Neuronal stem cell (in vitro differentiated cells): Measurements from ENCODE around the gene UAP1. TPM values are rescaled to one million over a fixed set of nuclear protein-coding genes. Genes with fewer than 3 reads are reported as not detected.

Source experiments
- DNase-seq: peaks from one replicate; pipeline ENCODE4 v3.0.0-alpha.2; 2013; ENCODE audit warnings: low spot score
- H2AFZ ChIP-seq: one replicate; pipeline ENCODE4 v1.6.1; 2013; ENCODE audit warnings: mild to moderate bottlenecking, low read length, inconsistent platforms
- H2AK5ac ChIP-seq: 2 replicates; pipeline ENCODE4 v1.6.1; 2013; ENCODE audit warnings: low read depth, mild to moderate bottlenecking, inconsistent platforms, low read length, moderate library complexity, mixed read lengths
- H2BK120ac ChIP-seq: 2 replicates; pipeline ENCODE4 v1.6.1; 2013; ENCODE audit warnings: low read depth, mild to moderate bottlenecking, inconsistent platforms, low read length, moderate library complexity, mixed read lengths
- H2BK12ac ChIP-seq: one replicate; pipeline ENCODE4 v1.6.1; 2013; ENCODE audit warnings: low read length, inconsistent platforms
- H2BK15ac ChIP-seq: 2 replicates; pipeline ENCODE4 v1.6.1; 2013; ENCODE audit warnings: mild to moderate bottlenecking, low read length, inconsistent platforms, mixed read lengths
- H2BK5ac ChIP-seq: one replicate; pipeline ENCODE4 v1.6.1; 2013; ENCODE audit warnings: inconsistent platforms, mild to moderate bottlenecking, low read length, moderate library complexity
- H3K14ac ChIP-seq: one replicate; pipeline ENCODE4 v1.6.1; 2013; ENCODE audit warnings: low read length, inconsistent platforms
- H3K18ac ChIP-seq: 2 replicates; pipeline ENCODE4 v1.6.1; 2013; ENCODE audit warnings: low read length, inconsistent platforms
- H3K23ac ChIP-seq: 2 replicates; pipeline ENCODE4 v1.6.1; 2013; ENCODE audit warnings: low read depth, mild to moderate bottlenecking, mixed read lengths, low read length, inconsistent platforms; ENCODE audit not compliant: poor library complexity
- H3K27ac ChIP-seq: replicated peaks from 3 replicates; pipeline ENCODE4 v1.5.1; 2013; ENCODE audit warnings: low read length, inconsistent platforms
- H3K27me3 ChIP-seq, 3 experiments: 2 replicates each; pipeline ENCODE4 v1.6.1; 2013; ENCODE audit warnings: low read length in 3 of 3, mild to moderate bottlenecking in 2 of 3, inconsistent platforms in 1 of 3, low read depth in 1 of 3, mixed read lengths in 1 of 3, moderate library complexity in 1 of 3; ENCODE audit not compliant: control insufficient read depth in 3 of 3, insufficient read depth in 3 of 3
- H3K36me3 ChIP-seq, 2 donors: replicated peaks in 1 of 2; 2 replicates each; pipeline ENCODE4 v1.6.1; 2013; ENCODE audit warnings: low read length in 2 of 2; ENCODE audit not compliant: control insufficient read depth in 2 of 2, insufficient read depth in 2 of 2
- H3K4ac ChIP-seq: 2 replicates; pipeline ENCODE4 v1.6.1; 2013; ENCODE audit warnings: inconsistent platforms, mild to moderate bottlenecking, low read length, moderate library complexity
- H3K4me1 ChIP-seq, 2 donors: 1 replicate in 1 of 2; 2 replicates in 1 of 2; pipeline ENCODE4 v1.6.1; 2013; ENCODE audit warnings: low read length in 2 of 2, low read depth in 1 of 2; ENCODE audit not compliant: control insufficient read depth in 2 of 2, insufficient read depth in 1 of 2
- H3K4me2 ChIP-seq: one replicate; pipeline ENCODE4 v1.6.1; 2013; ENCODE audit warnings: mild to moderate bottlenecking, low read length, inconsistent platforms; ENCODE audit not compliant: insufficient read depth, poor library complexity, severe bottlenecking
- H3K4me3 ChIP-seq, 2 donors: 2 replicates each; pipeline ENCODE4 v1.5.1; 2013; ENCODE audit warnings: low read length in 2 of 2, mild to moderate bottlenecking in 2 of 2, inconsistent platforms in 1 of 2, moderate library complexity in 1 of 2
- H3K79me1 ChIP-seq: one replicate; pipeline ENCODE4 v1.6.1; 2013; ENCODE audit warnings: low read depth, mild to moderate bottlenecking, inconsistent platforms, low read length, moderate library complexity
- H3K9ac ChIP-seq: one replicate; pipeline ENCODE4 v1.6.1; 2013; ENCODE audit warnings: mild to moderate bottlenecking, low read depth, low read length, inconsistent platforms; ENCODE audit not compliant: poor library complexity
- H3K9me3 ChIP-seq, 2 donors: replicated peaks in 1 of 2; 2 replicates each; pipeline versions ENCODE3 to v1.6.1; 2013; ENCODE audit warnings: low read length in 2 of 2, mild to moderate bottlenecking in 2 of 2, inconsistent platforms in 1 of 2, low read depth in 1 of 2, mixed read lengths in 1 of 2, moderate library complexity in 1 of 2; ENCODE audit not compliant: control insufficient read depth in 2 of 2, insufficient read depth in 1 of 2
- H4K8ac ChIP-seq: one replicate; pipeline ENCODE4 v1.6.1; 2013; ENCODE audit warnings: low read depth, mild to moderate bottlenecking, inconsistent platforms, low read length, moderate library complexity
- H4K91ac ChIP-seq: one replicate; pipeline ENCODE4 v1.6.1; 2013; ENCODE audit warnings: low read length, low read depth, mild to moderate bottlenecking, inconsistent platforms; ENCODE audit not compliant: poor library complexity
- WGBS, 2 donors: extraction: QIAGEN DNeasy Blood & Tissue Kit; methylation state at CpG; one replicate each; pipeline ENCODE4 v1.1.7; 2013; ENCODE audit warnings: missing lambda C conversion rate in 2 of 2, mixed read lengths in 1 of 2; ENCODE audit not compliant: insufficient read length in 2 of 2, insufficient replicate concordance in 1 of 2; ENCODE audit errors: extremely low coverage in 2 of 2; 5-methylcytosine and 5-hydroxymethylcytosine counted together
- small RNA-seq: library from polyadenylated mRNA; stranded (forward); fragments of <200 nt; extraction: miRNeasy Mini kit (QIAGEN cat#:217004); gene quantifications from one replicate; pipeline ENCODE3, GENCODE V24; 2013; ENCODE audit not compliant: insufficient read depth

UAP1 gene

DNA sequence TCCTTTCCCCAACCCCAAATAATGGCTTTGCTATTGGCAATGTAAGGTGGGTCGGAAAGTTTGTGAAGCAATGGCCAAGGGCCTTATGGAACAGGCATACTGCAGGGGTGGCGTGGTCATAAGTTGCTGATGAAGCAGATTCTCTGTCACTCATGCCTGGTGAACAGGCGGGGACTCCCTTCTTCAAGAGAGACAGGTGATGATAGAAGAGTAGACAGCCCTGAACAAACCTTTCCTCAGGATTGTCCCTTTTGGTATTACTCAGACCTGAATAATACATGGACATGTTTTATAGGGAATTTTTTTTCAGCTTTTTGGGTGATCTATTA is 83.4 kb downstream of the UAP1 start:
- no peak for DNase-seq
- no peak overlapping the region for H3K4me3 ChIP-seq
- H2AK5ac ChIP-seq = no peak overlapping the region
- no peak overlapping the region for H2BK120ac ChIP-seq
- H2BK5ac ChIP-seq = no peak overlapping the region
- H3K27me3 ChIP-seq = no peaks in the 10 kb centered on the region
- no peak overlapping the region for H3K23ac ChIP-seq
- no peak overlapping the region for H3K14ac ChIP-seq
- H2AFZ ChIP-seq = no peak overlapping the region
- no peak overlapping the region for H3K4ac ChIP-seq
- H3K27ac ChIP-seq = no peak overlapping the region
- no peaks in the 10 kb centered on the region for H3K79me1 ChIP-seq
- no peak overlapping the region for H2BK12ac ChIP-seq
- H4K91ac ChIP-seq = no peak overlapping the region
- H2BK15ac ChIP-seq = no peak overlapping the region
- H3K9me3 ChIP-seq = no peaks in the 10 kb centered on the region
- H3K9ac ChIP-seq = no peak overlapping the region
- H3K36me3 ChIP-seq = no peaks in the 10 kb centered on the region
- no peak overlapping the region for H3K18ac ChIP-seq
- H3K4me1 ChIP-seq = peaks cover 0 to 2% of the 10 kb centered on the region in 2 donors
- no peak overlapping the region for H3K4me2 ChIP-seq
- H4K8ac ChIP-seq = no peak overlapping the region
- no CpG with 5 or more reads among the region's 3 CpGs for WGBS, 2 donors

DNA sequence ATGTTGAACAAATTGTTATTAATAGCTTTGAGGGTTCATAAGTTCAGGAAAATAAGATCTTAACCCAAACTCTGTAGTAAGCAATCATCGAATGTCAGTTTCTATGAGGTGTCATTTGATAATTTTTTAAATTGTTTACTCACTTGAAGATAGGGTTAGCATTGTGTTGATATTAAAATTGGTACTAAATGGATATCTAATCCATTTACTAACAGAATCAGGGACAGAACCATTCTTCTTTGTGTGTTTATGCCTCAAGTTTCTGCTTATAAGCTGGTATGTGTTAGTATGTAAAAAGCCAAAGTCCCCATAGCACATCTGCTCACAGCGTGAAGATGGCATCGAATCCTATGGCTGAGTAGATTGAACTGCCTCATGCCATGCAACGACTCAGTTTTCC is 84.1 kb downstream of the UAP1 start:
- no peak for DNase-seq
- H2BK15ac ChIP-seq = no peak overlapping the region
- H2BK5ac ChIP-seq = no peak overlapping the region
- no peak overlapping the region for H3K4me2 ChIP-seq
- H3K9me3 ChIP-seq = no peaks in the 10 kb centered on the region
- H2BK120ac ChIP-seq = no peak overlapping the region
- H4K91ac ChIP-seq = no peak overlapping the region
- H3K4me1 ChIP-seq = peaks cover 0 to 2% of the 10 kb centered on the region in 2 donors
- H3K36me3 ChIP-seq = no peaks in the 10 kb centered on the region
- H3K4me3 ChIP-seq = no peak overlapping the region
- H3K23ac ChIP-seq = no peak overlapping the region
- H4K8ac ChIP-seq = no peak overlapping the region
- no peaks in the 10 kb centered on the region for H3K79me1 ChIP-seq
- H3K27me3 ChIP-seq = no peaks in the 10 kb centered on the region
- H3K14ac ChIP-seq = no peak overlapping the region
- H2AK5ac ChIP-seq = no peak overlapping the region
- no peak overlapping the region for H3K9ac ChIP-seq
- WGBS, 2 donors = no CpG with 5 or more reads among the region's 4 CpGs
- H3K4ac ChIP-seq = no peak overlapping the region
- no peak overlapping the region for H3K18ac ChIP-seq
- no peak overlapping the region for H2BK12ac ChIP-seq
- no peak overlapping the region for H3K27ac ChIP-seq
- H2AFZ ChIP-seq = no peak overlapping the region

DNA sequence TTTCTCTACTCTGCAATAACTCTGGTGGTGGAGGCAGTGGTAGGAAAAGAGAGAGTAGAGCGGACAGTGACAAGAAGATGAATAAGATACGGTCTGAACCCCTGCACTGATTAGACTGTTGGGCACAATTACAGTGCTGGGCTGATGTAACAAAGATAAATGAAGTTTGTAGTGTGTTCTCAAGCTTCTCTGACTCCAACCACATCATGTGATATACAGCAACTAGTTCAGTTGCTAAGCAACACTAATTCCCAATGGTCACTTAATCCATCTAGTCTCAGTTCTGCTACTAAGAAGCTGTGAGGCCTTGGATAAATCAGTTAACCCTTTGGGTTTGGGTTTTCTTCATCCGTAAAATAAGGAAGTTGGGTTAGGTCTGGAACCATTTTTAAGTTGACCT is 88.1 kb downstream of the UAP1 start:
- Histone ChIP-seq H3K23ac (no peak overlapping the region), H3K4me3 (no peak overlapping the region), H3K9ac (no peak overlapping the region), H3K36me3 (no peaks in the 10 kb centered on the region), H4K8ac (no peak overlapping the region), H2BK5ac (no peak overlapping the region), H3K4ac (no peak overlapping the region), H3K18ac (no peak overlapping the region), H3K27ac (no peak overlapping the region), H4K91ac (no peak overlapping the region), H3K4me1 (peaks cover 0 to 2% of the 10 kb centered on the region in 2 donors), H3K79me1 (no peaks in the 10 kb centered on the region), H3K9me3 (no peaks in the 10 kb centered on the region), H2BK120ac (no peak overlapping the region), H2BK15ac (no peak overlapping the region), H2BK12ac (no peak overlapping the region), H3K14ac (no peak overlapping the region), H3K27me3 (no peaks in the 10 kb centered on the region), H2AK5ac (no peak overlapping the region), H3K4me2 (no peak overlapping the region), H2AFZ (no peak overlapping the region)
- WGBS, 2 donors = no CpG with 5 or more reads among the region's 3 CpGs
- DNase-seq = no peak

Small RNAs within 50 kb of the gene (small RNA-seq; reads per million reads assigned to genes)
- gene UQCRBP2 = not detected
